Measurements from ENCODE around the gene RTN1. TPM values are rescaled to one million over a fixed set of nuclear protein-coding genes. Genes with fewer than 3 reads are reported as not detected.

The RTN1 gene
- total and polyA plus RNA-seq, 7 donors = 1.2 to 25.7 (median 8.0) TPM

DNA sequence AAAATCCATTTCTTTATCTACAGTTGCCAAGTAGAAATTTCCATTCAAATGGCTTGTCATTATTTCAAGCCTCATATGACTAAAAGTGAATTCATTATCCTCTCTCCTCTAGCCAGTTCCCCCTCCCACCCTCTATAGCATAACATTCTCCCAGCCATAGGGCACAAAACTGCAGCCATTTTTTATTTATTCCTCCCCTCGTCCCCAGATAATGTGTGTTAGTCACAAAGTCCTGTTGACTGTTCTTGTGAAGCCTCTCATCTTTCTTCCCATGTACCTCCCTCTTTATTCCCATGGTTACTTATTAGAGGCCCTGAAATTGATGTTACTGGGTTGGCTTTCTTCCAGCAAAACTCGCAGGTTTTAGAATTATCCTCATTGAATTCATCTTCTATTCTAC lies 13.2 kb downstream of the RTN1 start:
- intact Hi-C loops (cut with DNase I) = no loop called here
- 57 to 79% methylated on average over 2 of the region's 2 CpGs for WGBS, 2 donors

GRCh38 chr14:59852350-59852749 lies 18.2 kb downstream of the RTN1 start:
- TF ChIP-seq EP300 (IDR thresholded peaks at IDR 0.05) (no peak), POLR2AphosphoS5 (IDR thresholded peaks at IDR 0.05) (no peak), POLR2A (IDR thresholded peaks at IDR 0.05) (no peak), CTCF (IDR thresholded peaks at IDR 0.05) (no peak)
- H3K27me3 ChIP-seq = no peaks in the 10 kb centered on the region
- no peak overlapping the region for H3K27ac ChIP-seq
- no peaks in the 10 kb centered on the region for H3K4me1 ChIP-seq
- no peaks in the 10 kb centered on the region for H3K9me3 ChIP-seq
- no peaks in the 10 kb centered on the region for H3K36me3 ChIP-seq
- intact Hi-C loops (cut with DNase I) = no loop called here
- H3K4me3 ChIP-seq = no peak overlapping the region
- no peak for DNase-seq
- 49 to 65% methylated on average over 2 of the region's 2 CpGs for WGBS, 2 donors

More for the DNA sequence above, 13.2 kb downstream of the RTN1 start:
- no peak overlapping the region for H3K27ac ChIP-seq
- TF ChIP-seq CTCF (IDR thresholded peaks at IDR 0.05) = no peak
- no peak for TF ChIP-seq EP300 (IDR thresholded peaks at IDR 0.05)
- TF ChIP-seq POLR2A (IDR thresholded peaks at IDR 0.05) = no peak
- no peak for TF ChIP-seq POLR2AphosphoS5 (IDR thresholded peaks at IDR 0.05)
- no peak for DNase-seq
- H3K4me1 ChIP-seq = no peaks in the 10 kb centered on the region
- no peaks in the 10 kb centered on the region for H3K36me3 ChIP-seq
- no peak overlapping the region for H3K4me3 ChIP-seq
- H3K27me3 ChIP-seq = no peaks in the 10 kb centered on the region
- H3K9me3 ChIP-seq = no peaks in the 10 kb centered on the region

DNA sequence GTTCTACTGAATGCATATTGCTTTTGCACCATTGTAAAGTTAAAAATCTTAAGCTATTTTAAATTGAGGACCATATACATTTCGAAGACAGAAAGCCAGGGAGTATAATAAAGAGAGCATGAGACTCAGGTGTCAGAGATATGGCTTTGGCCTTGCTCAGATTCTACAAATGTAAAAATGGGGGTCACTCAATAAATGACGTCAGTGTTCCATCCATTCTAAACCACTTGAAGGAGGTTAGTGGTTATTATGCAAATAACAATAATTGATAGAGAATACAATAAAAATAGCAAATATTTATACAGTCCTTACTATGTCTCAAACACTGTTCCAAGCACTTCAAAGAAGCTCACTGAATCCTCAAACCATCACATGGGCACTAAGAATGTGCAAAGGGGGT lies 20.1 kb downstream of the RTN1 start:
- no peaks in the 10 kb centered on the region for H3K36me3 ChIP-seq
- intact Hi-C loops (cut with DNase I) = no loop called here
- no peak for DNase-seq
- no peak overlapping the region for H3K27ac ChIP-seq
- H3K4me1 ChIP-seq = no peaks in the 10 kb centered on the region
- no peaks in the 10 kb centered on the region for H3K27me3 ChIP-seq
- no peak overlapping the region for H3K4me3 ChIP-seq
- no peaks in the 10 kb centered on the region for H3K9me3 ChIP-seq
- WGBS, 2 donors = 84 to 85% methylated on average over 2 of the region's 2 CpGs
- TF ChIP-seq EP300 (IDR thresholded peaks at IDR 0.05) = no peak
- TF ChIP-seq POLR2A (IDR thresholded peaks at IDR 0.05) = no peak

GRCh38 chr14:59849411-59850130 lies 21.0 kb downstream of the RTN1 start:
- TF ChIP-seq EP300 (IDR thresholded peaks at IDR 0.05) (no peak), POLR2A (IDR thresholded peaks at IDR 0.05) (no peak), POLR2AphosphoS5 (IDR thresholded peaks at IDR 0.05) (no peak), CTCF (IDR thresholded peaks at IDR 0.05) (no peak)
- Histone ChIP-seq H3K27me3 (no peaks in the 10 kb centered on the region), H3K9me3 (no peaks in the 10 kb centered on the region), H3K36me3 (no peaks in the 10 kb centered on the region), H3K27ac (no peak overlapping the region), H3K4me3 (no peak overlapping the region), H3K4me1 (no peaks in the 10 kb centered on the region)
- no peak for DNase-seq
- WGBS, 2 donors = 78 to 89% methylated on average over 1 of the region's 1 CpG
- intact Hi-C loops (cut with DNase I) = no loop called here

DNA sequence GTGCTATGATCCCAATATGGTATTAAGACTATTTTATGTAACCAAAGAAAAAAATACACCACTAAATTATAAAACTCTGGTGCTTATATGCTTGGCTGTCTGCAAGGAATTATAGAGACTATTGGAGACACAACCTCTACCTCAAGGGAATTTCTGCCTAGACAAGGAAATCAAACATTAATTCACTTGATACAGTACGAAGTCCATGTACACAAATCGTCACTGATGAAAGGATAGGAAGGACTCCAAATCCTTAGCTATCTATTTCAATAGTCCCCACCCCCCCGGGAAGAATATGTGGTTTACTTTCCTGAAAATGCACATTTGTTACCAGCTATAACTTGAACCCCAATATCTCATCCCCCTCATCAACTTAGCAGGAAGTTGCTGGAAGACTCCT lies 21.9 kb downstream of the RTN1 start:
- no peak for DNase-seq
- intact Hi-C loops (cut with DNase I) = no loop called here
- H3K36me3 ChIP-seq = no peaks in the 10 kb centered on the region
- no peaks in the 10 kb centered on the region for H3K4me1 ChIP-seq
- no peak overlapping the region for H3K4me3 ChIP-seq
- 13 to 67% methylated on average over 3 of the region's 3 CpGs for WGBS, 2 donors
- H3K27me3 ChIP-seq = no peaks in the 10 kb centered on the region
- no peaks in the 10 kb centered on the region for H3K9me3 ChIP-seq
- TF ChIP-seq EP300 (IDR thresholded peaks at IDR 0.05) (no peak), CTCF (IDR thresholded peaks at IDR 0.05) (no peak), POLR2A (IDR thresholded peaks at IDR 0.05) (no peak), POLR2AphosphoS5 (IDR thresholded peaks at IDR 0.05) (no peak)
- no peak overlapping the region for H3K27ac ChIP-seq

Measured in sigmoid colon (tissue), 7 donors.